KMS-11 (cell line): ENCODE data around the gene OSBPL1A.

ENCODE experiments used
- H2AFZ ChIP-seq: fragments of 200-600 bp; sonication (generic); 2 replicates; pipeline ENCODE4 v1.6.1; 2016; ENCODE audit warnings: antibody characterized with exemption, mixed run types, low read depth
- H3K27ac ChIP-seq: fragments of 200-600 bp; sonication (generic); 2 replicates; pipeline ENCODE4 v1.6.1; 2016; ENCODE audit warnings: mild to moderate bottlenecking, mixed run types
- H3K27me3 ChIP-seq: fragments of 200-600 bp; sonication (generic); 2 replicates; pipeline ENCODE4 v1.6.1; 2017; ENCODE audit warnings: mild to moderate bottlenecking, low read depth, mixed run types, moderate library complexity; ENCODE audit not compliant: insufficient read depth
- H3K36me3 ChIP-seq: fragments of 200-600 bp; sonication (generic); 2 replicates; pipeline ENCODE4 v1.6.1; 2017; ENCODE audit warnings: mild to moderate bottlenecking, mixed run types; ENCODE audit not compliant: insufficient read depth
- H3K4me1 ChIP-seq: fragments of 200-600 bp; sonication (generic); 2 replicates; pipeline ENCODE4 v1.6.1; 2016; ENCODE audit warnings: mild to moderate bottlenecking, low read depth, mixed run types; ENCODE audit not compliant: poor library complexity, severe bottlenecking
- H3K4me2 ChIP-seq: fragments of 200-600 bp; sonication (generic); 2 replicates; pipeline ENCODE4 v1.7.0; 2016; ENCODE audit warnings: mild to moderate bottlenecking, mixed run types
- H3K4me3 ChIP-seq: fragments of 200-600 bp; sonication (generic); IDR thresholded peaks from 2 replicates; pipeline ENCODE4 v1.6.1; 2017; ENCODE audit warnings: low read depth, low read length, mixed read lengths; ENCODE audit not compliant: insufficient read depth
- H3K79me2 ChIP-seq: fragments of 200-600 bp; sonication (generic); 2 replicates; pipeline ENCODE4 v1.6.1; 2016; ENCODE audit warnings: low read depth, mixed run types; ENCODE audit not compliant: insufficient read depth
- H3K9ac ChIP-seq: fragments of 200-600 bp; sonication (generic); 2 replicates; pipeline ENCODE4 v1.6.1; 2016; ENCODE audit warnings: mild to moderate bottlenecking, mixed run types
- H4K20me1 ChIP-seq: fragments of 200-600 bp; sonication (generic); 2 replicates; pipeline ENCODE4 v1.6.1; 2016; ENCODE audit warnings: mild to moderate bottlenecking, mixed run types; ENCODE audit not compliant: insufficient read depth
- TF ChIP-seq, protein P1 (sequence below): fragments of 200-600 bp; sonication (generic); conservative IDR thresholded peaks from 2 replicates; pipeline ENCODE4 v1.6.1; 2017; ENCODE audit warnings: low read depth, mild to moderate bottlenecking, antibody characterized with exemption, low read length, moderate library complexity, mixed read lengths

The OSBPL1A gene

DNA sequence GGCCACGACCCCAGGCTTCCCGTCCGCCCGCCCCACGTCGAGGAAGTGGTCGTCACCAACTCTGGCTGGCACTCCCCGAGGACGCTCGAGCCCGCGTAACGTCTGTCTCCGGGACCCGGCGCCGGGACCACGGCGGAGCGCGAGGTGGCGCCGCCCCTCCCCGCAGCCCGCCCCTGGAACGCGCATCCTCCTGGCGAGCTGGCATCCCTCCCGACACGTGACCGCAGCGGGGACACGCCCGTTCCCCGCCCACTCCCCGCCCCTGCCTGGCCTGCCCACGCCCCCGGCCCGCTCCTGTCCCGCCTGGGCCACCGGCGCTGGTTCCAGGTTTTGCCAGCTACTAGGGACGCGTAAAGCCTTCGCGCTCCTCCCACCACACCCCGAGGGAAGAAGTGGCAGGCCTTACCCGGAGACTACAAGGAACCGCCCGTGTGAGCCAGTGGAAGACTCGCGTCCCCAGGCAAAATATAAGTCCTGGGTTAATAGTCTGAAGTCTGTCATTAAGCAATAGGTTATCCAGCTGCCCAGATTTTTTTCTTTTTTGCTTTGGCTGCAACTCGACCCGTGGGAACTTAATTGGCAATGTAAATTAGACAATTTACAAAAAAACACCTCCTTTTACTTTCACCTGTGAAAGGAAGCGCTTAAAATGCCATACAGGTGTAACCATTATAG lies at the start of gene OSBPL1A:
TSS of gene OSBPL1A (minus strand) at position 131 of the 675 bp plus-strand sequence. CDS start 20,291 bp downstream, outside the sequence.
- peaks cover 39% of the 10 kb centered on the region for H3K4me1 ChIP-seq
- TF ChIP-seq, protein P1, sequence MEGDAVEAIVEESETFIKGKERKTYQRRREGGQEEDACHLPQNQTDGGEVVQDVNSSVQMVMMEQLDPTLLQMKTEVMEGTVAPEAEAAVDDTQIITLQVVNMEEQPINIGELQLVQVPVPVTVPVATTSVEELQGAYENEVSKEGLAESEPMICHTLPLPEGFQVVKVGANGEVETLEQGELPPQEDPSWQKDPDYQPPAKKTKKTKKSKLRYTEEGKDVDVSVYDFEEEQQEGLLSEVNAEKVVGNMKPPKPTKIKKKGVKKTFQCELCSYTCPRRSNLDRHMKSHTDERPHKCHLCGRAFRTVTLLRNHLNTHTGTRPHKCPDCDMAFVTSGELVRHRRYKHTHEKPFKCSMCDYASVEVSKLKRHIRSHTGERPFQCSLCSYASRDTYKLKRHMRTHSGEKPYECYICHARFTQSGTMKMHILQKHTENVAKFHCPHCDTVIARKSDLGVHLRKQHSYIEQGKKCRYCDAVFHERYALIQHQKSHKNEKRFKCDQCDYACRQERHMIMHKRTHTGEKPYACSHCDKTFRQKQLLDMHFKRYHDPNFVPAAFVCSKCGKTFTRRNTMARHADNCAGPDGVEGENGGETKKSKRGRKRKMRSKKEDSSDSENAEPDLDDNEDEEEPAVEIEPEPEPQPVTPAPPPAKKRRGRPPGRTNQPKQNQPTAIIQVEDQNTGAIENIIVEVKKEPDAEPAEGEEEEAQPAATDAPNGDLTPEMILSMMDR, result no peak
- H4K20me1 ChIP-seq, result no peaks in the 10 kb centered on the region
- peak within 1 kb of the TSS; percentile 80 for H2AFZ ChIP-seq
- H3K4me3 ChIP-seq, result no peak within 1 kb of the TSS
- H3K27me3 ChIP-seq, result no peaks in the 10 kb centered on the region
- peak within 1 kb of the TSS; percentile 86 for H3K27ac ChIP-seq
- no peaks in the 10 kb centered on the region for H3K36me3 ChIP-seq
- H3K4me2 ChIP-seq, result peak within 1 kb of the TSS; percentile 86
- peaks cover 29% of the 10 kb centered on the region; the same call in 1 of the 2 replicates for H3K79me2 ChIP-seq
- H3K9ac ChIP-seq, result peak within 1 kb of the TSS; percentile 96

DNA sequence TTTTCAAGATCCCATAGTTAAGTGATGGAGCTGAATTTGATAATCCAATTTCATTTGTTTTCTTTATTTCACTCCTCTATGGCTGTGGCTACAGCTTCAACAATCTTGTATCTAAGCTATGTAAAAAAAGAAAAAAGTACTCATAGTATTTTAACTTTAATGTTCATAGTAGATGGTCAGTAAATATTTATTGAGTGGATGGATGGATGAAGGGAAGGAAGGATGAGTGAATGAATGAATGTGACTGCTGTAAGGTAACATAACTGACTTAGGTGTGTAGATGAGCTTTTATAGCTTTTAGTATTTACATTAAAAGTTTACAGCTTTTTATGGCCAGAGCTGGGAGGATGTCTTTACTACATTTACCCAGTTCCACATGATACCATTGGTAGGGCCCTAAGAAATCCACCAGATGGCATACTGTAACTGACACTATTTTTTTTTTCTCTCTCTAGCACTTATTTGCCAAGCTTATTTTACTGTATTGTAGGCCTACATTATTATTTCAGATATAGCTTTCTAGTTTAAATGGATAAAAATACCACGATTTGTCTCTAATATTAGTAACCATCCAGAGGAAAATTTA lies 49.4 kb upstream of the OSBPL1A start:
- Histone ChIP-seq H3K36me3 (no peaks in the 10 kb centered on the region), H3K4me2 (peak overlapping the region; percentile 55), H3K9ac (no peak overlapping the region; the same call in 1 of the 2 replicates), H3K4me1 (peaks cover 56% of the 10 kb centered on the region), H4K20me1 (no peaks in the 10 kb centered on the region), H2AFZ (no peak overlapping the region), H3K27ac (peak overlapping the region; percentile 50; the same call in 1 of the 2 replicates), H3K79me2 (no peaks in the 10 kb centered on the region), H3K4me3 (no peak overlapping the region), H3K27me3 (no peaks in the 10 kb centered on the region)
- TF ChIP-seq, protein P1, result peak; percentile 35; the same call in 1 of the 2 replicates

DNA sequence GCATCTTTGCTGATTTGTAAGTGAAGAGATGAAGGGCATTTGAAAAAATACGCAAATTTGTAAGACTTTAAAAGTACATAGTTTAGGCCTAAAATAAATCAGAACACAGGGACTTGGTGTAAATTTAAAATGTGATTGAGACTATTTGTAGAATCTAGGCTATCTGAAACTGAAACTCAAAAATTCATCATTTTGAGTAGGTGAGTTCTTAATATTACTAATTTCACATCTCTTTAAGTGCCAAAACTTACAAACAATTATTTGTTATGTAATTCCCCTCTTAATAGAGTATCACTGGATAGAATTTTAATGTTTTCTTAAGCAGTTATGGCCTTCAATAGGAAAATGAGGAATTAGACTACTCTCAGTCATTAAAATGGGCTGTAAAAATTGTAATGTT lies 48.8 kb upstream of the OSBPL1A start:
- TF ChIP-seq, protein P1, result no peak
- no peaks in the 10 kb centered on the region for H3K27me3 ChIP-seq
- no peak overlapping the region for H2AFZ ChIP-seq
- H3K4me1 ChIP-seq, result peaks cover 56% of the 10 kb centered on the region
- H3K36me3 ChIP-seq, result no peaks in the 10 kb centered on the region
- H4K20me1 ChIP-seq, result no peaks in the 10 kb centered on the region
- H3K4me2 ChIP-seq, result peak overlapping the region; percentile 55
- no peak overlapping the region; the same call in 1 of the 2 replicates for H3K9ac ChIP-seq
- no peak overlapping the region for H3K4me3 ChIP-seq
- H3K27ac ChIP-seq, result peak overlapping the region; percentile 50
- no peaks in the 10 kb centered on the region for H3K79me2 ChIP-seq

DNA sequence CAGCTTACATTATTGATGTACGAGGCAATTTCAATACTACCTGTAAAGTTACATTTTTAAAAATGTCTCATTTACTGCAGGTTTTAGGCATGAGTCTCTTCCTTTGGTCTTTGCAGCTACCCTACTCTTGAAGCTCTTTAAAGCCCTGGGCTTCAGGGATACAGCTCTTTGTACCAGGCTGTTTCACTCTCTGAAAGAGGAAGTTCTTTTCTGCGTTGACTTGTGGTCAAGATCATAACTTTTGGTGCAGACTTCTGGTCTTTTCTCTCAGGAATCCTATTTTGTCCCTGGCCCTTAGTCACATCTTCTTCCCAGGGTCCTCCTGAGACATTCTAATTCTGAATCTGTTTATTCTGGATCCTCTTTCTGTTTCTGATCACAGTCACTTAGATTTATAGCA lies 46.2 kb upstream of the OSBPL1A start:
- Histone ChIP-seq H2AFZ (no peak overlapping the region), H3K4me1 (peaks cover 56% of the 10 kb centered on the region), H3K27me3 (no peaks in the 10 kb centered on the region), H3K9ac (no peak overlapping the region), H3K36me3 (no peaks in the 10 kb centered on the region), H3K4me2 (peak overlapping the region; percentile 55), H3K4me3 (no peak overlapping the region), H3K79me2 (no peaks in the 10 kb centered on the region), H4K20me1 (no peaks in the 10 kb centered on the region), H3K27ac (peak overlapping the region; percentile 23; the same call in 1 of the 2 replicates)
- TF ChIP-seq, protein P1, result no peak
